Inferior parietal cortex (tissue), 1 donor: Measurements from ENCODE around the gene OR2T29.
"Not testable (repeated sequence)": the region's sequence is repeated elsewhere in the genome, so short reads cannot be mapped to it uniquely, and the experiment has no call there.

Experiments used
- DNase-seq: peaks from one replicate; pipeline ENCODE4 v3.0.0-alpha.2; 2016; ENCODE audit errors: extremely low spot score

OR2T29 gene

DNA sequence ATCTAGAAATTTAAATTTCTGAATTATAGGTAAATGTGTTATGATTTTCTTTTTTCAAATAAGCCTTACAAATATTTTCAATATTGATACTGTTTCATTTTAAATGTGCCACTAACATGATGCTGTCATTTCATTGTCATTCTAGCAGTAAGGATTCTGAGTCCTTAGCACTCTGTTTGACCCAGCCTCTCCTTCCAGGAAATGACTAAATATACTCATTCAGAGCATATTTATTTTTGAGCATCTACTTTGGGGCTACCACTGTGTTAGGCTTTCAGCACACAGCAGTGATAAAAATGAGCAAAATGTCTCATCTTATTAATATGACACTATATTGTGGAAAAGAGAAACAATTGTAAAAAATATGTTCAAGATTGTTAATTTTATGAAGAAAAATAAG lies 52.4 kb downstream of the OR2T29 start:
- DNase-seq: not testable (repeated sequence)

DNA sequence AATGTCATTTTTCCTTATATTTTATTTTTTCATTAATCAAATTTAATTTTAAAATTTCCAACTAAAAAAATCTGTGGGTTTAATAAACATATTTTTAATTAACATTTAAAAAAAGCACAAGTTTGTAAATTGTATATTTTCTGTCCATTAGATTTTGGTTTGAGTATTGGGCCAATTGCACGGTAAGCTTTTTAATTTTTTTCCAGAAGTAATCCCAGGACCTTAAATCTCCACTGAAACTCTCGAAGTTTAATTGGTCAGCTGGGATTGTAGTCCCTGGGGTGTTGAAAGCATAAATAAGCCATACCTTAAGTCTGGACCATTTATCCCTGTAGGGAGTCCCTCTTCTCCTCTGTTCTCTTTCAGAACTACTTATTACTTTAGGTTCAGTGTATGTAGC lies 54.8 kb downstream of the OR2T29 start, which contains the start of gene OR2G6:
TSS of gene OR2G6 (plus strand) at position 301 of the 400 bp plus-strand sequence. CDS start 13,574 bp downstream, outside the sequence.
- DNase-seq: not testable (repeated sequence)
